NOMO-1 treated with dmso at 0.1 percent for 144 hours (cell line): ENCODE results near the gene SLAMF7.
A peak's percentile ranks its signal among the peaks of the same experiment; 100 is the strongest.
"Not testable (repeated sequence)": the region's sequence is repeated elsewhere in the genome, so short reads cannot be mapped to it uniquely, and the experiment has no call there.

Experiments
- DNase-seq: peaks from one replicate; lab custom pipeline; 2025; ENCODE audit not compliant: unreplicated experiment; lab: John Stamatoyannopoulos, UW

SLAMF7 gene, protein sequence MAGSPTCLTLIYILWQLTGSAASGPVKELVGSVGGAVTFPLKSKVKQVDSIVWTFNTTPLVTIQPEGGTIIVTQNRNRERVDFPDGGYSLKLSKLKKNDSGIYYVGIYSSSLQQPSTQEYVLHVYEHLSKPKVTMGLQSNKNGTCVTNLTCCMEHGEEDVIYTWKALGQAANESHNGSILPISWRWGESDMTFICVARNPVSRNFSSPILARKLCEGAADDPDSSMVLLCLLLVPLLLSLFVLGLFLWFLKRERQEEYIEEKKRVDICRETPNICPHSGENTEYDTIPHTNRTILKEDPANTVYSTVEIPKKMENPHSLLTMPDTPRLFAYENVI

DNA sequence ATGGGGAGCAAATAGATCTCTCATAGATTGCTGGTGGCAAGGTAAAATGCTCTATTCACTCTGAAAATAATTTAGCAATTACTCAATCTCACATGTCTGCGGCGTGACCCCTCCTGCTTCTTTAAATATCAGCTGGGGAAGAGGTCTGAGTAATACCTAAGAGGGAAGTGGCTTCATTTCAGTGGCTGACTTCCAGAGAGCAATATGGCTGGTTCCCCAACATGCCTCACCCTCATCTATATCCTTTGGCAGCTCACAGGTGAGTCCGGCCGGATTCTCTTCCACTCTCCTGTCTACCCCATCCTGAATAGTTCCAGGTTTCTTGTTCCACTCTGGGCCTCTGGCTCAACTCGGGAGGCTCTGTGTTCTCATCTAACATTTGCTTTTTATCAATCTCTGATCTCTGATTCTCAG is at the start of gene SLAMF7:
SLAMF7 (plus strand) TSS at position 150 of the 414 bp plus-strand sequence; CDS start at position 205, 55 bp downstream.
- peak; percentile 39 for DNase-seq

DNA sequence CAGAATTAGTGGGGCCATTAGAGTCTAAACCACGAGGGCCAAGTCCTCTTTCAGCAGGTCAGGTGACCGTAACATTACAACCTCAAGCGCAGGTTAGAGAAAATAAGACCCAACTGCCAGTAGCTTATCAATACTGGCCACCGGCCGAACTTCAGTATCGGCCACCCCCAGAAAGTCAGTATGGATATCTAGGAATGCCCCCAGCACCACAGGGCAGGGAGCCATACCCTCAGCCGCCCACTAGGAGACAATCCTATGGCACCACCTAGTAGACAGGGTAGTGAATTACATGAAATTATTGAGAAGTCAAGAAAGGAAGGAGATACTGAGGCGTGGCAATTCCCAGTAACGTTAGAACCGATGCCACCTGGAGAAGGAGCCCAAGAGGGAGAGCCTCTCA is 46.7 kb upstream of the SLAMF7 start:
- not testable (repeated sequence) for DNase-seq

DNA sequence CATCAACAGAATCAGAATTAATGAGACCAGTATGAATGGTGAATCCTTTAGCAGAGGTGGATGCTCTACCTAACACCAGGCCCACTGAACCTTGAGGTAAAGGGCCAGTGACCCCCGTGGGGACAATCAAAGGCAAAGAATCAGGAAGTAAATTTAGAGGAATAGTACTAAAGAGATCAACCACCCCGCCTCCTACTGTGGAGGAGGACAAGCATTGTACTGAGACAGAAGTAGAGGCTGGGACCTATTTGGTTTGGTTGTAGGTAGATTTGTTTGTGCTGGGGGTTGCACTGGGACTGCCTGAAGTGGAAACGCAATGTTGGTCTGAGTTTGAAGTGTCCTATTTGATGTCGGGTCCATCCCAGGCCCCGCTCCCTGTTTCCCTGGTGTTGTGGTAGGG is 36.9 kb upstream of the SLAMF7 start:
- no peak for DNase-seq

DNA sequence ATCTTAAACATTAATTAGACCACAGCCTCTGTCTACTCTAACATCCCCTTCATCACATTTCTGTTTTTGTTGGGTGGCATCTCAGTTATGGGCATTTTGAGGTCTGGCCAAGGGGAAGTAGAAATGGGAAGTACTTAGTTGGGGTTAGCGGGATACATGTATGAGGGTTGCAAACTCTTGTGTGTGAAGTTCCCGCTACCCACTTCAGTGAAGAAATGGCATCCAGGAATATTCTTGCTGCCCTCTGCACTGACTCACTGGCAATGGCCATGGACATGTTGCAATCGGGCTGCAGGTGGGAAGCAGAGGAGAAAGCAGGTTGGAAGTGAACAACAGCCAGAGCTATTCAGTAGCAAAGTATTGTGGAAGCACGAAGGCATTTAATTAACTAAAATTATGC is 34.8 kb upstream of the SLAMF7 start:
- peak; percentile 56 for DNase-seq

DNA sequence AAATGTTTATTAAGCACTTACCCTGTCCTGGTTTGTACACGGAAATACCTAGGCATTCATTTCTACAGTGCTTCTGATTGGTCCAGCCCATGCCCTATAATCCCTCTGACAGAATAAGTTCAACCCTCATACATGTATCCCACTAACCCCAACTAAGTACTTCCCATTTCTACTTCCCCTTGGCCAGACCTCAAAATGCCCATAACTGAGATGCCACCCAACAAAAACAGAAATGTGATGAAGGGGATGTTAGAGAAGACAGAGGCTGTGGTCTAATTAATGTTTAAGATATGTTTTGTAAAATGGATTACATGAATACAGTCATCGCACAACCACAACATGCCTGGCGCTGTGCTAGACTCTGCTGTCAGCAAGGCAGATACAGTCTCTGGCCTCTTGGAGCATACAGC is 33.8 kb upstream of the SLAMF7 start:
- DNase-seq: peak; percentile 35

DNA sequence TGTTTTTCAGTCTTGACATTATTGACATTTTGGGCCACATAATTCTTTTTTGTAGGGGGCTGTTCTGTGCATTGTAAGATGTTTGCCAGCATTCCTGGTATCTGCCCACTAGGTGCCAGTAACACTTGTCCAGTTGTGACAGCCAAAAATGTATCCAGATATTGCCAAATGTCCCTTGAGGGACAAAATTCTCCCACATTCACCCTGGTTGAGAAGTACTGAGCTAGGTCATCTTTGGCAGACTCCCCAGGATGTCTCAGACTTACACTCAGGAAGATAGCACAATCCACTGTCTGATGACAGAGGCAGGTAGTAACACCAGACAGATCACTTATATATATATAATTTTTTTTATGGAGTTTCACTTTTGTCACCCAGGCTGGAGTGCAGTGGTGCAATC is 33.3 kb upstream of the SLAMF7 start:
- DNase-seq: no peak

DNA sequence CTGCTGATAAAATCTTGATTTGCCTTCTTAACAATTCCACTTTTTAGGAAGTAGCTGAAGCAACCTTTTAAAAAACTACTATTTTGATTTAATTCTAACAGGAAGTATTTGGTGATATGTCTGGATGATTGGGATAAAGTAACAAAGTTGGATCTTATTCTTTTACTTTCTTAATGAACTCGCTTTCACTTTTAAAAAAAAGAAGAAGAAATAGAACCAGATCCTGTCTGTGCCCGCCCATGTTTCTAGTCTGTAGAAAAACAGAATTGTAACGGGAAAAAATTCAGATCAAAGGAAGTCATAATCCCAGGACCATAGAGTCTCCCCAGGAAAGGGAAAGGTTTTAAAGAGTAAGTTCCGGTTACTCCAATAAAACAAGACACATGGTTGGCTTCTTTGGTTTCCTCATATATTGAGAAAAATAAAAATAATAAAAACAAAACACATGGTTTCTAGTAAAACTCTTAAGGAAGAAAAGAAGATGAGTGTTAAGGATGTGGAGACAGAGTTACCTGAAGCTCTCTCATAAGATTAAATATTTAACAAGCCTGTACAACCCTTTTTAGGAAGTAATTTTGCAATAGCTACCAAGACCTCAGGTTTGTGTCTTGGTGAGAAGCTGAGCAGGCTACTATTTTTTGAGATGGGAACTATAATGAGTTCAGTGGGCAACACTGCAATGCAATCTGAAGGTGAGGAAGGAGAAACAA is 32.4 kb upstream of the SLAMF7 start:
- DNase-seq: no peak

DNA sequence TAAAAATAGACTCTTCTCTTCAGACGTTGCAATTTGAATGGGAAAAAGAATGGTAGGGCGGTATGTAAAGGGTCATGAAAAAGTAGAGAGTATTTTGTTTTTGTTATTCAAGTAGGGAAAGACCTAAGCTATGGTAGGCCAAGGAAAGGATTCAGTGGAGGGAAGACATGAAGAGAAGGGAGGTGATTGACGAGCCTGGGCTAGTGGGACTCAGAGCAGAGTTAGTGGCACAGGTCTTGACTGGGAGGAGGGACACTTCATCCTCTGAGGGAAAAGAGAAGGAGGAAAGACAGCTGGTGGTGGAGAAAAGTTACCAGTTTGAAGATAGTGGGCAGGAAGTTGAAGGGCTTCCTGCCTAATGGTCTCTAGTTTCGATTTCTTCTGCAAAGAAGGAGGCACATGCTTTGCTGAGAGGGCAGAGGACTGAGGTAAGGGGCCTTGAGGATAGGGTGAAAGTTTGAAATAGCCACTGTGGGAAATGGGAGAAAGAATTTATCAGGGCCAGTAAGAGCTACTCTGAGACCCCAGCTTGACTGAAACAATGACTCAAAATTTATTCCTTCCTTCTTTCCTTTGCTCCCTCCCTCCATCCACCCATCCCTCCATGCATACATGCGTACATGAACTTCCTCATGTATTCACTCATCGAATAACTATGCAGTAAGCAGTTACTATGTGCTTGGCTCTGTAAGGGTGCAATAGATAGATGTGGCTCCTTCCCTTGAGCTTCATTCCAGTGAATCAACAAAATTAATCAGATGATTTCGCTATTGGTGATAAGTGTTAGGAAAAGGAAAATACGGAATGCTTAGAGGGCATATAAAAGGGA is 31.6 kb upstream of the SLAMF7 start:
- DNase-seq: no peak

DNA sequence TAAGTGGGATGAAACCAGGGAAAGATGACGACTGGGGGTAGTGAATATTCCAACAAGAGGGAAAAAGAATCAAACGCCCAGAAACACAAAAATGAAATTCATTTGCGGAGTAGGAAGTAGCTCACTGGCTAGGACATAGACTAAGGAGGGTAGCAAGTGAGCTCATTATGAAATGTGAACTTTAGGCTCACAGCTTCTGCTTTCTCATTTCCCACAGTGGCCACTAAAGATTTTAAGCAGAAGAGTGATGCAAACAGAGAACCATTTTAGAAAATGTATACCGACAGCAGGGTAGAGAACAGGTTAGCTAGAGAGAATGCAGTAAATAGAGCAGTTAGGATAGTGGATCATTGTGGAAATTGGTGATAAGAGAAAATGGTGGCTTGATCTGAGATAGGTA is 30.9 kb upstream of the SLAMF7 start:
- peak; percentile 62 for DNase-seq

DNA sequence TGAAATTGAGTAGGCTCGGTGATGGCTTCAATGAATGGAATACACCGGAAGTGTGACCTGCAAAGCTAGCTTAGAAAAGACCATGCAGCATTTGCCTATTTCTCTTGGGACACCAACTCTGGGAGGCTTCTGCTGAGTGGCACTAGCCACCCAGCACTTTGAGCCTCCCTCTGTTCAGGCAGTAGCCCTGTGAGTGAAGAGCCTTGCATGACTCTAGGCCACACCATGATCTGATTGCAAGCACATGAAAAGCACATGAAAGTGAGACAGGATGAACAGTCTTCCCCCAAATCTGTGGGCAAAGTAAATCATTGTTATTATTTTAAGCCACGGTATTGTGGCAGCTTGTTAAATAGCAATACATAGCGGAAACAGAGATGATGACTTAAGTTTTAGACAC is 30.2 kb upstream of the SLAMF7 start:
- DNase-seq: no peak

DNA sequence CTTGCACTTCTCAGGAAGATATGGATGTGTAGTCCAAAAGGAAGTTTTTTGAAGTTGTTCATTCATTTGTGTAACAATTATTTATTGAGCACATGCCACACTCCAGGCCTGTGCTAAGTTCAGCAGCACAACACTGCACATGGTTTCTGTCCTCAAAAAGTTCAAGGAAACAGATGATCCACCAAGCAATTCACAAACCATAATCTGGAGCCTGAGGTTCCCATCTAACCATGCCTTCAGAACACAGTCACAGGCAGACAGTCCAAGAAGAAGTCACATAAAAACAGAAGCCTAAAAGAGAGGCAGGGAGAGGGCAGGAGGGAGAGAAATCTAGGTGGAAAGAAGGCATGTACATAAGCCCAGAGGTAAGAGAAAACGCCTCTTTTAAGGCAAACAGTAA is 29.3 kb upstream of the SLAMF7 start:
- DNase-seq: no peak

DNA sequence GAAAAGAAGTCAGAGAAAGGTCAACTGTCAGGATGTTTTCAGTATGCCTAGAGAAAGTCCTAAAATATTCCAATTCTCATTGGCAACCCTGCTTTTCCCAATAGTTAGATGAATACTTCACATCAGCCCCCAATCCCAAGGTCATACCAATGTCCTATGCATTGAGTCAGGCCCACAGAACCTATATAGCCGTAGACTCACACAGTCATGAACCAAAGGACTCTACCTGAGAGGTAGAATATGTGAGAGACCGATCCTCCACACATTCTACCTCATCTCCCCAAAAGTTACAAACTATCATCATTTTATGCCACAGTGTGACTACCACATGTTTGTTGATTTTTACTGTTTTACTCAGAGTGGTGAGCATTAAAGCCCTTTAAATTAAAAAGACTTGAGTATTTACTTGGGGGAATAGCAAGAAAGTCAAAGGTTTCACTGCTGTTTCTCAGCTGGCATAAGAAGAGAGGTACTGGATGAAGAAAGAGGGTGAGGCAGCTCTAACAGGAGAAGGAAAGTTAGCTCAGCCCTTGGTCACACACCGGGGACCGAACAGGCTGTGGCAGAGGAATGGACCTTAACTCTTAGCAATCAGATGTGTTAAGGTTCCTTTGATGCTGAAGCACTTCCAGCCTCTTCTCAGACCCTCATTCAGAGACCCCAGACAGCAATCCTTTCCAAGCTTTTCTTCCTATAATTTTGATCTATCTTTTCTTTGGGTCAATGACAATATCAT is 28.4 kb upstream of the SLAMF7 start:
- DNase-seq: no peak

DNA sequence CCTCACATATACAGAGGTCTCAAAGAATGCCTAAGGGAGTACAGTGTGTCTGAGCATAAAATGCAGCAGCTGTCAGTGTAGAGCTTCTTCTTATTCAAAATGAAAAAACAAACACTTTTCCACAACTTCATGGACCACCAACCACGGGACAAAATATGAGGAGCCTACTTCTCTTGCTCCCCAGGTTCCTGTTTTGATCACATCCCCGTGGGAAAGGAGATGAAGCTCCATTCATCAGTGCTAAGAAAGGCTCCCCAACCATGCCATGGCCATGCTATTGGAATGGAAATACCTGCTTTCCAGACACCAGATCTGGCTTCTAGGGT is 27.8 kb upstream of the SLAMF7 start:
- DNase-seq: no peak

DNA sequence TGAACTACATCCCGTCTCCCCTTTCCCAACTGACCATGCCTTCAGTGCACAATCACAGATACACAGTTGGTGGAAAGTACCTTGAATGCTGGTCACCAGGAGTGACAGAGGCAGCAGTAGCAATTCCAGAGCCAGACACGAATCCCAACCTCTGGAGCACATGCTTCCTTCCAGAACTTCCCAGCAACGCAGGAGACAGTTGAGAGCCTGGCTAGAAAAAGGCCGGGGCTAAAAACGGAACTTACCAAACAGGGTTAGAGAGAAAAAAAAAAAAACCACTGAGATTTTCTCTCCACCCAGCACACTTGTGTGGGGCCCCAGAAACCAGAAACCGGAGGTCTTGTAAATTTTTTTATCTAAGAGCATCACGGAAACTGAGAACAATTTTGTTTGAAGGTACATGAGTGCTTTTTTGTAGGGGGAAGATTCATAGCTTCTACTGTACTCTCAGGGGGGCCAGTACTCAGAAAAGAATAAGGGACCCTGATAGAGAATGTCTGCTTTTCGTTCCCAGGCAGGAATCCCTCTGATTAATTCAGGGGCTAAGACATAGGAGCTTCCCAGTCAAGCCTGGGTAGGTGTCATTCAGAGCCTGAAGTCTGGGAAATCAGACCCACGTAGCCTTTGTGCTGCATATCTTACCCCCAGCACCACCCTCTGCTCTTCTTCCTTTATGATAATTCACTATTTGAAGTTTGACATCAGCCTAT is 27.3 kb upstream of the SLAMF7 start, which contains the start of gene CD48:
CD48 (minus strand) TSS at position 221 of the 710 bp plus-strand sequence; CDS start at position 162, 59 bp downstream.
- peak; percentile 44 for DNase-seq

DNA sequence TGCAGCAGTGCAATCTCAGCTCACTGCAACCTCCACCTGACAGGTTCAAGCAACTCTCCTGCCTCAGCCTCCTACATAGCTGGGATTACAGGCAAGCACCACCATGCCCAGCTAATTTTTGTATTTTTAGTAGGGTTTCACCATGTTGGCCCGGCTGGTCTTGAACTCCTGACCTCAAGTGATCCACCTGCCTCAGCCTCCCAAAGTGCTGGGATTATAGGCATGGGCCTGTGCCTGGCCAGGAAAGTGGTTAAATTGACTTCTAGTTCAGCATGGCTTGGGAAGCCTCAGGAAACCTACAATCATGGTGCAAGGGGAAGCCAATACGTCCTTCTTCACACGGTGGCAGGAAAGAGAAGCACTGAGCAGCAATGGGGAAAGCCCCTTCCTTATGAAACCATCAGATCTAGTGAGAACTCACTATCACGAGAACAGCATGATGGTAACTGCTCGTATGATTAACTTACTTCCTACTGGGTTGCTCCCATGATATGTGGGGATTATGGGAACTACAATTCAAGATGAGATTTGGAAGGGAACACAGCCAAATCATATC is 26.4 kb upstream of the SLAMF7 start:
- not testable (repeated sequence) for DNase-seq

DNA sequence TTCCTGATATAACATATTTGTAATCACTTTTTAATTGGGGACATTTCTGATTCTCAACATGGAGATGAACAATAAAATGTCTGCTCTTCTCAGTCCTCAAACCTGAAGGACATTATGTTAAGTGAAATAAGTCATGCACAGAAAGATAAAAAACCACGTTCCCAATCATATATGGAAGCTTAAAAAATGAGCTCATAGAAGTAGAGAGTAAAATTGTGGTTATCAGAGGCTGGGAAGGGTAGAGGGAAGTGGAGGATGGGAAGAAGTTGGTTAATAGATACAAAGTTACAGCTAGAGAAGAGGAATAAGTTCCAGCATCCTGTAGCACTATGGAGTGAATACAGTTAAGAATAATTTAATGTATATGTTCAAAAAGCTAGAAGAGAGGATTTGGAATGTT is 25.9 kb upstream of the SLAMF7 start:
- DNase-seq: no peak

DNA sequence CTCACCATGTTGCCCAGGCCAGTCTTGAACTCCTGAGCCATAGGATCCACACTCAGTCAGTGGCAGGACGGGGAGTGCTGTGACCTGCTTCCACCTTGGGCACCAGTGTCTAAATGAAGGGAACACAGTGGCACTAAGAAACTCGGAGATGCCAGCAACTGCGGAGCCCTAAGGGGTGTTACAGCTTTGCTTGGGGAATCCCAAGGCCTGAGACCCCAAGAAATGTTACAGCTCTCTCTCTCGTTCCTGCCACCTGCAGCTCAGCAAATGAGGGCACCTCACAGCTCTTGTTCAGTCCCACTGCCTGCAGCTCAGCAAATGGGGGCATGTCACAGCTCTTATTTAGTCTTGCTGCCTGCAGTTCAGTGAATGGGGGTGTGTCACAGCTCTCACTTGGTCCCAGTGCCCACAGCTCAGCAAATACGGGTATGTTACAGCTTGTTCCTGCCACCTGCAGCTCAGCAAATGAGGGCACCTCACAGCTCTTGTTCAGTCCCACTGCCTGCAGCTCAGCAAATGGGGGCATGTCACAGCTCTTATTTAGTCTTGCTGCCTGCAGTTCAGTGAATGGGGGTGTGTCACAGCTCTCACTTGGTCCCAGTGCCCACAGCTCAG is 24.9 kb upstream of the SLAMF7 start:
- DNase-seq: not testable (repeated sequence)

DNA sequence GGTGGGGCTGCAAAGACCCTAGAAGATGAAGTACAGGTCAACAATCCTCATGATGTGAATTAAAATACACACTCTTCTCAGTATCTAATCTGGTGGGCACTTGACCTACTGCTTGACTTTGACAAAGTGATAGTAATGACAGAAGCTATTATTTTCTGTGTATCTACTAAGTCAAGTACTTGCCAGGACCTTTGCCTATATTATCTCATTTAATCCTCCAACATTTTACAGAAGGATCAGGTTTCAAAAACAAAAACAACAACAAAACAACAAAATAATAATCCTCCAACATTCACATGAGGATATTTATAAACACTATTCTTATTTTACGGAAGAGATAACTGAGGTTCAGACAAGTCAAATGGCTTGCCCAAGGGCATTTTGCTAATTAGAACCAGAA is 23.0 kb upstream of the SLAMF7 start:
- no peak for DNase-seq

DNA sequence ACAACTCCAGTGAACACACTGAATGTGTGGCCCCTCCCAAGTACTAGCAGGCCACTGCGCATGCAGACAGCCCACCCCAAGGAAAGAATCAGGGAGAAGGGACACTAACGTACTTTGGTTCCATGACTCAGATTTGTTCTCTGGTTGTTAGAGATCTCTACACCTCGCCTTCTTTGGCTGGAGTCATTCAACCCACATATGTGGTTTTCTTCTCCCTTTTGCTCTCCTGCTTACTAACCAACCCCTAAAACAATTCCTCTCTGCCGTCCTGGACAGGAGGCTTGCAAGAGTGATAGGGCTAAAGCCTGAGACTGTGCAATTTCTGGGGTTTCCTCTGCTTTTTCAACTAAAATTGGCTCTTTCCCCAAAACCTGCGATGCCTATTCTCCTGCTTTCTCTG is 21.7 kb upstream of the SLAMF7 start:
- DNase-seq: no peak

DNA sequence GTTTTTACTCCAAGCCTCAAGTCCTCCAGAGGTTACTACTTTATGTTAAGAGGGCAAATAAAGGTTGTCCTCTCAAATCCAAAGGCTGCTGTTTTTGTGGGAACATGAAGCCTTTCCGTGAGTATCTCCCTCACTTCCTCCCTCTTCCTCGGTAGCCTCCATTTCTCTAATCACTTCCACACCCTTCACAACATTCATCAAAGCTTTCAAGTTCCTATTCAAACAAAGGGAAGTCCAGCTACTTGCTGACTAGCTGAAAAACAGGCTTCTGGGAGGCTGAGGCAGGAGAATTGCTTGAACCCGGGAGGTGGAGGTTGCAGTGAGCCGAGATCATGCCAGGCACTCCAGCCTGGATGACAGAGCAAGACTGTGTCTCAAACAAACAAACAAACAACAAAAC is 20.8 kb upstream of the SLAMF7 start:
- no peak for DNase-seq
